Right kidney (tissue), 9 donors: ENCODE measurements around the gene CUL4A.
"Not testable (repeated sequence)": the region's sequence is repeated elsewhere in the genome, so short reads cannot be mapped to it uniquely, and the experiment has no call there.

Source experiments
- DNase-seq: peaks from one replicate; pipeline ENCODE4 v3.0.0-alpha.2; 2016
- long read RNA-seq, 8 donors: transcript quantifications; one replicate each; lab custom pipeline, GENCODE V29; 2026

CUL4A gene
- long read RNA-seq, donor 1, partial matches to known transcripts, result 0 of 6 reads
- long read RNA-seq, donor 1, other reads (novel, unspliced or antisense), result 0 of 6 reads
- long read RNA-seq, donor 2, result 0 reads
- long read RNA-seq, donor 3, partial matches to known transcripts, result 0 of 4 reads
- long read RNA-seq, donor 3, other reads (novel, unspliced or antisense), result 0 of 4 reads
- long read RNA-seq, donor 4, transcript CUL4A-202 (20 exons, 2,364 nt), result major isoform, 5 of 6 reads
- long read RNA-seq, donor 4, partial matches to known transcripts, result 0 of 6 reads
- long read RNA-seq, donor 4, other reads (novel, unspliced or antisense), result 0 of 6 reads
- long read RNA-seq, donor 5, transcript CUL4A-202 (20 exons, 2,364 nt), result major isoform, 9 of 10 reads
- long read RNA-seq, donor 5, partial matches to known transcripts, result 0 of 10 reads
- long read RNA-seq, donor 5, other reads (novel, unspliced or antisense), result 0 of 10 reads
- long read RNA-seq, donor 6, transcript CUL4A-202 (20 exons, 2,364 nt), result major isoform, 8 of 26 reads
- long read RNA-seq, donor 6, partial matches to known transcripts, result 11 of 26 reads
- long read RNA-seq, donor 6, other reads (novel, unspliced or antisense), result 6 of 26 reads
- long read RNA-seq, donor 7, transcript CUL4A-202 (20 exons, 2,364 nt), result major isoform, 7 of 29 reads
- long read RNA-seq, donor 7, partial matches to known transcripts, result 12 of 29 reads
- long read RNA-seq, donor 7, other reads (novel, unspliced or antisense), result 9 of 29 reads
- long read RNA-seq, donor 8, transcript CUL4A-202 (20 exons, 2,364 nt), result major isoform, 9 of 23 reads
- long read RNA-seq, donor 8, partial matches to known transcripts, result 13 of 23 reads
- long read RNA-seq, donor 8, other reads (novel, unspliced or antisense), result 0 of 23 reads

GRCh38 chr13:113209336-113209758 is at the start of gene CUL4A:
CUL4A (plus strand) TSS chr13:113209613; CDS start chr13:113209628, 15 bp downstream.
- no peak for DNase-seq

GRCh38 chr13:113159701-113160100 is 49.7 kb upstream of the CUL4A start:
- no peak for DNase-seq

GRCh38 chr13:113160983-113161382 is 48.4 kb upstream of the CUL4A start:
- no peak for DNase-seq

GRCh38 chr13:113161433-113161832 is 48.0 kb upstream of the CUL4A start:
- DNase-seq, result no peak

- not testable (repeated sequence) for DNase-seq
Measured at GRCh38 chr13:113161975-113162374, 47.4 kb upstream of the CUL4A start.

- no peak for DNase-seq
Measured at GRCh38 chr13:113162783-113163685, 46.4 kb upstream of the CUL4A start.

GRCh38 chr13:113164492-113164891 is 44.9 kb upstream of the CUL4A start:
- no peak for DNase-seq

- DNase-seq, result no peak
Measured at GRCh38 chr13:113166266-113166665, 43.1 kb upstream of the CUL4A start.

- no peak for DNase-seq
Measured at GRCh38 chr13:113166681-113167080, 42.7 kb upstream of the CUL4A start.

- DNase-seq, result no peak
Measured at GRCh38 chr13:113167155-113167554, 42.3 kb upstream of the CUL4A start.

- DNase-seq, result no peak
Measured at GRCh38 chr13:113167575-113167974, 41.8 kb upstream of the CUL4A start.

GRCh38 chr13:113168211-113168610 is 41.2 kb upstream of the CUL4A start:
- DNase-seq, result no peak

- DNase-seq, result no peak
Measured at GRCh38 chr13:113169277-113170272, 39.8 kb upstream of the CUL4A start.

GRCh38 chr13:113170511-113170910 is 38.9 kb upstream of the CUL4A start:
- DNase-seq, result no peak

- DNase-seq, result no peak
Measured at GRCh38 chr13:113171250-113172125, 37.9 kb upstream of the CUL4A start.

- no peak for DNase-seq
Measured at GRCh38 chr13:113172419-113172926, 36.9 kb upstream of the CUL4A start.

- no peak for DNase-seq
Measured at GRCh38 chr13:113176280-113176679, 33.1 kb upstream of the CUL4A start.

- no peak for DNase-seq
Measured at GRCh38 chr13:113176822-113177221, 32.6 kb upstream of the CUL4A start.

- DNase-seq, result no peak
Measured at GRCh38 chr13:113178070-113178895, 31.1 kb upstream of the CUL4A start.
